HFFc6 (cell line): ENCODE data around the gene SLAMF6. TPM values are rescaled to one million over a fixed set of nuclear protein-coding genes. Genes with fewer than 3 reads are reported as not detected.

Source experiments
- DNase-seq: peaks from one replicate; pipeline ENCODE4 v3.0.0-alpha.2; 2018
- H3K27ac Mint-ChIP-seq: 2 replicates; pipeline ENCODE4 v1.8.0; 2020; ENCODE audit warnings: mild to moderate bottlenecking, mixed read lengths
- H3K27me3 Mint-ChIP-seq: 2 replicates; pipeline ENCODE4 v1.8.0; 2021; ENCODE audit warnings: mild to moderate bottlenecking, moderate library complexity, mixed read lengths; ENCODE audit not compliant: insufficient read depth
- H3K36me3 Mint-ChIP-seq: 2 replicates; pipeline ENCODE4 v1.8.0; 2021; ENCODE audit warnings: low read depth, mixed read lengths
- H3K4me1 Mint-ChIP-seq: 2 replicates; pipeline ENCODE4 v1.8.0; 2020; ENCODE audit warnings: low read depth, mixed read lengths
- H3K4me3 Mint-ChIP-seq: 2 replicates; pipeline ENCODE4 v1.8.0; 2020; ENCODE audit warnings: mild to moderate bottlenecking, moderate library complexity, mixed read lengths
- H3K9me3 Mint-ChIP-seq: 2 replicates; pipeline ENCODE4 v1.8.0; 2020; ENCODE audit warnings: mild to moderate bottlenecking, mixed read lengths
- CTCF ChIP-seq: fragments of 200-600 bp; sonication (generic); IDR thresholded peaks from 2 replicates; pipeline ENCODE4 v1.5.0; 2021; ENCODE audit warnings: antibody characterized with exemption, mild to moderate bottlenecking
- total RNA-seq, 6 experiments: library from RNA; stranded (reverse); fragmentation: NEBNext Ultra II Directional; extraction: Animal tissue kit (Norgen Biotek cat#: 25700); gene quantifications; 2 replicates in 1 of 6; 3 replicates in 5 of 6; pipeline ENCODE4 v1.2.3, GENCODE V29; 2021

The SLAMF6 gene
- total RNA-seq, 6 experiments from 2014 or later: not detected

GRCh38 chr1:160437432-160438316 is 85.4 kb downstream of the SLAMF6 start:
- H3K4me1 Mint-ChIP-seq: no peaks in the 10 kb centered on the region; the same call in 1 of the 2 replicates
- H3K36me3 Mint-ChIP-seq: no peaks in the 10 kb centered on the region
- H3K27me3 Mint-ChIP-seq: peaks cover 4% of the 10 kb centered on the region; the same call in 1 of the 2 replicates
- no peaks in the 10 kb centered on the region for H3K9me3 Mint-ChIP-seq
- no peak for TF ChIP-seq CTCF
- peak overlapping the region; percentile 71 for H3K4me3 Mint-ChIP-seq
- no peak for DNase-seq
- H3K27ac Mint-ChIP-seq: no peak overlapping the region

- no peaks in the 10 kb centered on the region; the same call in 1 of the 2 replicates for H3K4me1 Mint-ChIP-seq
- H3K36me3 Mint-ChIP-seq: no peaks in the 10 kb centered on the region
- no peak for DNase-seq
- no peak for TF ChIP-seq CTCF
- peaks cover 4% of the 10 kb centered on the region; the same call in 1 of the 2 replicates for H3K27me3 Mint-ChIP-seq
- H3K27ac Mint-ChIP-seq: no peak overlapping the region
- no peak overlapping the region for H3K4me3 Mint-ChIP-seq
- no peaks in the 10 kb centered on the region for H3K9me3 Mint-ChIP-seq
Observed at GRCh38 chr1:160436966-160437365, 86.1 kb downstream of the SLAMF6 start.

Other genes with a start within 250 kb of the SLAMF6 start
- 10 to 100 TPM; 65.2 to 74.3 (median 70.5) TPM for gene PEX19, start 238.1 kb downstream of the SLAMF6 start, total RNA-seq
- gene COPA, start 180.0 kb downstream of the SLAMF6 start, total RNA-seq: 100 to 1,000 TPM; 218 to 257 (median 249) TPM
- gene NCSTN, start 179.9 kb downstream of the SLAMF6 start, total RNA-seq: 100 to 1,000 TPM; 133 to 154 (median 145) TPM
- under 1 TPM in 3 of 6 experiments, not detected in 3; 0.11 to 0.17 (median 0.11) TPM for gene NHLH1, start 156.2 kb downstream of the SLAMF6 start, total RNA-seq
- not detected for gene VANGL2, start 122.7 kb downstream of the SLAMF6 start, total RNA-seq
- gene CD84, start 56.2 kb upstream of the SLAMF6 start, total RNA-seq: not detected
- gene SLAMF1, start 123.8 kb upstream of the SLAMF6 start, total RNA-seq: not detected
- not detected for gene CD48, start 188.6 kb upstream of the SLAMF6 start, total RNA-seq
- gene SLAMF7, start 216.0 kb upstream of the SLAMF6 start, total RNA-seq: not detected